ENCODE results near the gene SIPA1L3.
A peak's percentile ranks its signal among the peaks of the same experiment; 100 is the strongest.

SIPA1L3 gene

DNA sequence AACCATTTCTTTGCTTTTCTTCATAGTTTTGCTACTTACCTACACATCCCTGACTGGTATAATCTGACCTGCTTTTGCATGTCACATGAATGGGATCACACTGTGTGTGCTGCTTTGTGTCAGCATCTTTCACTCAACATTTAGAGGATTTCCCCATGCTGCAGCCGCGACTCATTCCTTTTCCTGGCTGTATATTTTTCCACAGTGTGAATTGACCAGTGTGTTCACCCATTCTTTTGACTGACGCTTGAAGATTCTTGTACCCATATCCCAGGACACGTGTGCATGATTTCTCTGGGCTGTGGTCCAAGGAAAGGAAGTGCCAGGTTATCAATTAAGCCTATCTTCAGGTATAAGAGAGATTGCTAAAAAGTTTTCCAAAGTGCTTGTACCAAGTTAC lies 198.6 kb downstream of the SIPA1L3 start:
- DNase-seq (ENCODE audit: low read depth in 2 of 2), result no peak

DNA sequence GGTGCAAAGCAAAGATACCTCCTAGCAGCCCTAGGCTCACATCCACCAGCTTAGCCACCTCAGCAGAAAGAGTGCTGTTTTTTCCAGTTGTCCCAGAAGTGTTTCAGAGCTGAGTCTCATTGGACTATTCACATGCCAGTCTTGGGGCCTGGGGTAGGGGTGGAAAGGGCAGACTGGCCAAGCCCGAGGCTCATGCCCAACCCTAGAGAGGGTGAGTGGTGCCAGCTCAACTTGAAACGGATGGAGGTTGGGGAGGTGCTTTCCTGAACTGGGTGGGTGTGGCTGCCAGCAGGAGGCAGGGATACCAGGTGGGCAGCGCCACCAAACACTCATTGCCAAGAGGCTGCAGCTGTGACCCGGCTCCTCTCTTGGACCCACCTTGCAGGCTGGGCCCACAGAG lies 200.1 kb downstream of the SIPA1L3 start:
- DNase-seq (ENCODE audit: low read depth in 2 of 2), result no peak

DNA sequence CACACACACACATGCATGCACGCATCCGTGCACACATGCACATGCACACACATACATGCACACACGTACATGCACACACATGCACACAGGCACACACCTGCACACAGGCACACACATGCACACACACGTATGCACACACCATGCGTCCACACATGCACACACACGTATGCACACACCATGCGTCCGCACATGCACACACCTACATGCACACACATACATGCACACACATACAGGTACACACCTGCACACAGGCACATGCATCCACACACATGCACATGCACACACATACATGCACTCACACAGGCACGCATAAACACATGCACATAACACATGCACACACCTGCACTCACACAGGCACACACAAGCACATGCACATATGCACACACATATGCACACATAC lies 204.9 kb downstream of the SIPA1L3 start:
- no peak for DNase-seq (ENCODE audit: low read depth in 2 of 2)

DNA sequence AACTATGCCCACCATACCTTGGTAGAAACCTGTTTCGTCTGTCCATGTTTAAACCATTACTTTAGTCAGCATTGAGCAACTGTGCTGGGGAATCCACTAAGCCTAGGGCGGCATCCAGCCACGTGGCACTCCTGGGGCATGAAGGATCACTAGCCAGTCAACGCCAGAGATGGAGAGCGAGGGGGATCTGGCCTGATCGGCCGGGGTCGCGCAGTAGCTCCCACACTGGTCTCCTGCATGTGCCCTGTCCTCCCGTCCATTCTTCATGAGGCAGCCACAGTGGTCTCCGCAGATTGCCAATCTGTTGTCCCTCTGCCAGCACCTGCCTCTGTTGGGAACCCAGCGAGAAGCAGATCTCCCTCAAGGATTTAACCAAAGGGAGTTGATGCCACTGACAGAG lies 207.6 kb downstream of the SIPA1L3 start:
- DNase-seq (ENCODE audit: low read depth in 2 of 2), result no peak

DNA sequence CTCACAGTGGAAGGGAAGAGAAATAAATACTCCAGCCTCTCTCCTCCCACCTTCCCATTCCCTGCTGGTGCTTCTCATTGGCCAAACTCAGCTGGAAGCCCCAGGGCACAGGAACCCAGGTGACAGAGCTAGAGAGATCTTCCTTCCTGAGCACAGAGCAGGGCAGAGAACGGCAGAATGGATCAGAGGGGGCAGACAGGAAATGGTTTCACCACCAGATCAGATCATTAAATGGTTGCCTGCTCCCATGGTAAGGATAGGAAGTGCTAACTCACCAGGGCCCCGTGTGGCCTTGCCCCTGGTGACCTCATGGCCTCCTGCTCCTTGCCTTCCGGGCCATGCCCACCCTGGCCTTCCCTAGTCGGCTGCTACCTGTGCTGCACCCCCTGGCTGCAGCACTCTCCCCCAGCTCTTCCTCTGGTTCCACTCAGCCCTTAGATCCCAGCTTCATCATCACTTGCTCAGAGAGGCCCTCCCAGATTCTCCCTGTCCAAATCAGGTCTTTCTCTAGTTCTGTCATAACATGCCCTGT lies 208.3 kb downstream of the SIPA1L3 start:
- DNase-seq (ENCODE audit: low read depth in 2 of 2), result no peak

DNA sequence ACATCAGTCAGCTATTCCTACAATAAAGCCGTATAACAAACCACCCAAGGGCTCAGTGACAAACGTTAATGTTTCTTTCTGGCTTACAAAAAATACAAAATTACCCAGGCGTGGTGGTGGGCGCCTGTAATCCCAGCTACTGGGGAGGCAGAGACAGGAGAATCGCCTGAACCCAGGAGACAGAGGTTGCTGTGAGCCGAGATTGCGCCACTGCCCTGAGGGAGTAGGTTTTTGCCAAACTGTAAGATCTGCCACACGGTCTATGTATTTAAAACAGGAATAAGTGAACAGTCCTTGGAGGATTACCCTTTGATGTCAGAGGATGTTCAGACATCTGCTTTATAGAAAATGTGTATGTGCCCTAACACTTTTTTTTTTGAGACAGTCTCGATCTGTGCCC lies 211.2 kb downstream of the SIPA1L3 start:
- DNase-seq (ENCODE audit: low read depth in 2 of 2), result no peak

DNA sequence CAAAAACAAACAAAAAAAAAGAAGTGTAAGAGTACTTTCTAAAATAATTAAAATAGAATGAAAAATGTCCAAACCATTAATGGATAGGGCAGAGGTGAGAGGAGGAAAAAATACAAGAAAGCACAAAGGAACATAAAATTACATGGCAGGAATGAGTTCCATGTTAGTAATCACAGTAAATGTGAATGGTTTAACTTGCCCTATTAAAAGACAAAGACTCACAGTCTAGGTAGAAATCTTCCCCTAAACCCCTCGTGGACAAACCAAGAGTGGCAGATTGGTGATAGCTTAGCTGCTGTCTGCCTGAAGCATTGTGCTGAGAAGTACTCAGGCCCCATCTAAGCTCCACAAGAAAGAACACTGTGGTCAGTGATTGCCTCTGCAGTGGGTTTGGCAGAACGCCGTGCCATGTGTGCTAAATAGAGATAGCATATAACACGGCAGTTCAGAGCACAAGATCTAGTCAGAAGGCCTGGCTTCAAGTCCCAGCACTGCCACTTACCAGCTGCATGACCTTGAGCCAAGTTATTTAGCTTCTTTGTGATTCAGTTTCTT lies 213.5 kb downstream of the SIPA1L3 start:
- DNase-seq (ENCODE audit: low read depth in 2 of 2), result no peak

DNA sequence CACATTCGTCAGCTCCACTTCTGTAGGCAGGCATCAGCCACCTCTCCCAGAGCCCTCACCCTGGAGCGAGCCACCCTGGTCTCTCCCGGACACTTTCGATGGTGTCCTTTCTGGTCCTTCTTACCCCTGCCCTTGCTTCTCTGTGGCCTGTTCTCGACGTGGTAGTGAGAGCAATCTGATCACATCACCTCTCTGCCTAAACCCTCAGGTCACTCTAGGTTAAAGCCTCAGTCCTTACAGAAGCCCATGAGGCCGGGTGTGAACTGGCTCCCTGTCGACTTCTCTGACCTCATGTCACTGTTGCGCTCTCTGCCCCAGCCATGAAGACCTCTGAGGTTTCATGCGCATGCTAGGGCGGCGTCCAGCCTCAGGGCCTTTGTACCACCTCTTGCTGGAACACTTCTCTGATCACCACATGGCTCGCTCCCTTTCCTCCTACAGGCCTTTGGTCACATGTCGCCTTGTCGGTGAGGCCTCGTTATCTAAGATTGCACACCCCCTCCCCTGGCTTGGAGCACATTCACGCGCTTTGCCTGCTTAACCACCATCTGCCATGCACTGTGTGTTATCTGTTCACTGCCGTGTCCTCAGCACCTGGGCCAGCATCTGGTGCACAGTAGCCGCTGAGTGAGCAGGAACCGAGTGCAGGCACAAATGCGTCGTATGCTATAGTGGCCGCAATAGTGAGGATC lies 215.5 kb downstream of the SIPA1L3 start:
- DNase-seq (ENCODE audit: low read depth in 2 of 2), result no peak

DNA sequence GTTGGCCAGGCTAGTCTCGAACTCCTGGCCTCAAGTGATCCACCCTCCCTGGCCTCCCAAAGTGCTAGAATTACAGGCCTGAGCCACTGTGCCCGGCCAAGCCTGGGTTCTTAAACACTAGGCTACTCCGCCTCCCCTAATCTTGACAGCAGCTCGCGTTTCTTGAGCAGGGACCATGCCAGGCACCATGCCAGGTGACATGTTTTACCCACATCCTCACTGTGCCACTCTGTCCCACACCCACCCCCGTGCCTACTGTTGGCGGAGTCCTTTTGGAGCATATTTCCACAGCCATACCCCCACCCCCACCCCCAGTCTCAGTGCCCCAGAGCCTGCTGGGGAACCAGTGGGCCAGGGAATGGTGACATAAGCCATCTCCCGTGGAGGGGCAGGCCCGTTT lies 218.2 kb downstream of the SIPA1L3 start:
- no peak for DNase-seq (ENCODE audit: low read depth in 2 of 2)

DNA sequence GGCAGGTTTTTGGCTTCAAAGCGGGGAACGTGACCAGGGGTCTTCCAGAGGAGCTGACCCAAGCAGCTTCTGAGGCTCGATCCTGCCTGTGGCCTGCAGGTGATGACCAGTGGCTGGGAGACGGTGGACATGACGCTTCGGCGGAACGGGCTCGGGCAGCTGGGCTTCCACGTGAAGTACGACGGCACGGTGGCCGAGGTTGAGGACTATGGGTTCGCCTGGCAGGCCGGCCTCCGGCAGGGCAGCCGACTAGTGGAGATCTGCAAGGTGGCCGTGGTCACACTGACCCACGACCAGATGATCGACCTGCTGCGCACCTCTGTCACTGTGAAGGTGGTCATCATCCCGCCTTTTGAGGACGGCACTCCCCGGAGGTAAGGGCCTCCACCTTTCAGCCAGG lies 223.4 kb downstream of the SIPA1L3 start:
- DNase-seq (ENCODE audit: low read depth in 2 of 2), result no peak

DNA sequence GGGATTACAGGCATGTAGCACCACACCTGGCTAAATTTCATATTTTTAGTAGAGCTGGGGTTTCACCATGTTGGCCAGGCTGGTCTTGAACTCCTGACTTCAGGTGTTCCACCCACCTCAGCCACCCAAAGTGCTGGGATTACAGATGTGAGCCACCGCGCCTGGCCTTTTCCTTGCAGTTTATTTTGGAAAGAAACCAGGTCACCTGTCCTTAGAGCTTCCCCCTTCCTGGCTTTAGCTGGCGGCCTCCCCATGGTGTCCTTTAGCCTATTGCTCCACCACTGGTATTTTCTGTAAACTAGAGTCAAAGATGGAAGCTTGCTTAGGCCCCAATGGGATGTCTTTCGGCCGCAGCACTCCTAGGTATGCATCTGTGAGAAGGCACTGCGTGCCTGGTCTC lies 225.8 kb downstream of the SIPA1L3 start:
- DNase-seq (ENCODE audit: low read depth in 2 of 2), result no peak

DNA sequence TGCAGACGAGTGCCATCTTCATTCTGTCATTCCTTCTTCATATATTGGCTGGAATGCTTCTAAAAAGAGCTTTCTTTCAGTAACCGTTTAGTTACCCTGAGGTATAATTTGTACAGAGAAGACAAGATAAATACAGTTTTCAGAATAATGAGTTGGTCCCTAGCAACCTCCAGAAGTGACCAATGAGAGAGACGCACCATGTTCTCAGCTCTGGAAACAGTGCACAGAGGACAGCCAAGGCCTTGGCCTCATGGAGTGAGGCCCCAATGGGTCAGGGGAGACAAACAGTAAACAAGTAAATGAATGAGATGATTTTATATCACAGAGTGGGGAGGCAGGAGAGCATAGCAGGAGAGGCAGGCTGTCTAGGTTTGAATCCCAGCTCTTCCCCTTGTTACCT lies 226.3 kb downstream of the SIPA1L3 start:
- DNase-seq (ENCODE audit: low read depth in 2 of 2), result no peak

DNA sequence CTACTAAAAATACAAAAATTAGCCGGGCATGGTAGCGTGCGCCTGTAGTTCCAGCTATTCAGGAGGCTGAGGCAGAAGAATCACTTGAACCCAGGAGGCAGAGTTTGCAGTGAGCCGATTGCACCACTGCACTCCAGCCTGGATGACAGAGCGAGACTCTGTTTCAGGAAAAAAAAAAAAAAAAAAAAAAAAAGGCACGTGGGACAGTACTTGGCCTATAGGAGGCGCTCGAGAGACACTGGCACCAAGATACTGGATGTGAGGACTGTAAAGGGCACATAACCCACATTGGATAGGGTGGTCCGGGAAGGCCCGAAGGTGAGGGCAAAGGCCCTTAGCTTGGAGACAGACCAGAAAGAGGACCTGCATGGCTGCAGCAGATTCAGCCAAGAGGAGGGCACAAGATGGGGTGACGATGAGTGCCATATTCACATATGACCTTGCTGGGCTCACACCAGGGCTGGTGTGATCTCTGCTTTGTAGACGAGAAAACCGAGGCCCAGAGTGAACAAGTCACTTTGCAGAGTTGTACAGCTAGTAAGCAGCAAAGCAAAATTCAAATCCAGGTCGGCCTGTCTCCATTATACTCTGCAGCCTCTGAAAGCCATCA lies 227.6 kb downstream of the SIPA1L3 start:
- DNase-seq (ENCODE audit: low read depth in 2 of 2), result no peak

DNA sequence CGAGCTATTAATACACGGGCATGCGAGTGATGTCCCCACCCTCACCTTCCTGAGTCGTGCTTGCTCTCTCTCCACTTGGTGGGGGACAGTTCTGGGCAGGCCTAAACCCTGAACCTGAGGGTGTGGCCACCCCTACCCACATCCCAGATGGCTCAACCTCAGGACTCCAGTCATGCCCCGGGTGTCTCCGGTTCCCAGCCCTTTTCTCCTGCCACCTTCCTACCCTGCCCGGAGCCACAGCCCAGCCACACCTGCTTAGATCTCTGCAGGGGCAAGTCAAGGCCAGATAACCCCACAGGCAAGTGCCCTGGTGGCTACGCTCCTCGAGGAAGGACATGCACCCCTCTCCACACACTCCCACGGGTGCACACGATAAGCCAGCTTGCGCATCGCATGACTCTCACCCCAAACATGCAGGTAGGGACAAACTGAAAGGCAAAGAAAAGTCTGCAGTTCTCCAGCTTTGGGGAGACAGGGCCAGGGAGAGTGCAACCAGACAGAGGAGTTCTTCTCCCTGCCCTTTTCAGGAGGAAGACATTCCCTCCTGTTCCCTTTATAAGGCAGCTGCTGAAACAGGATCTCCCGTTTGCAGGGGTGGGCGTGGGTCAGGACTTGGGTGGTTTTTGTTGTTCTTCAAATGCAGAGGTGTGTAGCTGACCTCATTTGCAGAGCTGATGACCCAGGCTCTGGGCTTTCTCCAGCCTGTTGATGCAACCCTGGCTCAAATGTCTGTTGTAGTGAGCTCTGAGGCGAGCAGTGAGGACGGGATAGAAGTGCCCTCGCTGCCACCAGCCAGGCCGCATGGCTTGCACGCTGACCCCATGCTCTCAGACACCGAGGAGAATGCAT lies 228.4 kb downstream of the SIPA1L3 start:
- no peak for DNase-seq (ENCODE audit: low read depth in 2 of 2)

DNA sequence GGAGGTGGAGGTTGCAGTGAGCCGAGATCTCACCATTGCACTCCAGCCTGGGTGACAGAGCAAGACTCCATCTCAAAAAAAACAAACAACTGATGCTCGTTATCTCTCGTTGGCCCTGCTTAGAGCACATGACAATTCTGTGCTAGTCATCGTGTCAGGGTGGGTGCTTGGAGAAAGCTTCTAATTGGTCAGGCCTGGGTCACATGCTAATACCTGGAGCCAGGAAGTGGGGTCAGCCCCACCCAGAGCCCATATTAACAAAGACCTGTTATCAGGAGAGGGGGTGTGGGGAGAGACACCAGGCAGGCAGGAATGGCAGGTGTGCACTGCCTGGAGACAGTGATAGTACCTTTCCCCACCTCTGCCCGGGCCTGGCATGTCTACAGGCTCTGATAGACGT lies 232.1 kb downstream of the SIPA1L3 start:
- no peak for DNase-seq (ENCODE audit: low read depth in 2 of 2)

DNA sequence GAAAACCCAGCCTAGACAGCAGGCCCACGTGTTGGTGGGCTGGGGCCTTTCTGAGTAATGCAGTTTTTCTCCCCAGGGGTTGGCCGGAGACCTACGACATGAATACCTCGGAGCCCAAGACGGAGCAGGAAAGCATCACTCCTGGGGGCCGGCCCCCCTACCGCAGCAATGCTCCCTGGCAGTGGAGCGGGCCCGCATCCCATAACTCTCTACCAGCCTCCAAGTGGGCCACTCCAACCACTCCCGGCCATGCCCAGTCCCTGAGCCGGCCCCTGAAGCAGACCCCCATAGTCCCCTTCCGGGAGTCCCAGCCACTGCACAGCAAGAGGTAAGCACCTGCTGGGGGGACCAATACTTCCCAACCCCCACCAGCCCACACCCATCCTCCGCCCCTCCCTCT lies 234.1 kb downstream of the SIPA1L3 start:
- DNase-seq (ENCODE audit: low read depth in 2 of 2), result no peak

DNA sequence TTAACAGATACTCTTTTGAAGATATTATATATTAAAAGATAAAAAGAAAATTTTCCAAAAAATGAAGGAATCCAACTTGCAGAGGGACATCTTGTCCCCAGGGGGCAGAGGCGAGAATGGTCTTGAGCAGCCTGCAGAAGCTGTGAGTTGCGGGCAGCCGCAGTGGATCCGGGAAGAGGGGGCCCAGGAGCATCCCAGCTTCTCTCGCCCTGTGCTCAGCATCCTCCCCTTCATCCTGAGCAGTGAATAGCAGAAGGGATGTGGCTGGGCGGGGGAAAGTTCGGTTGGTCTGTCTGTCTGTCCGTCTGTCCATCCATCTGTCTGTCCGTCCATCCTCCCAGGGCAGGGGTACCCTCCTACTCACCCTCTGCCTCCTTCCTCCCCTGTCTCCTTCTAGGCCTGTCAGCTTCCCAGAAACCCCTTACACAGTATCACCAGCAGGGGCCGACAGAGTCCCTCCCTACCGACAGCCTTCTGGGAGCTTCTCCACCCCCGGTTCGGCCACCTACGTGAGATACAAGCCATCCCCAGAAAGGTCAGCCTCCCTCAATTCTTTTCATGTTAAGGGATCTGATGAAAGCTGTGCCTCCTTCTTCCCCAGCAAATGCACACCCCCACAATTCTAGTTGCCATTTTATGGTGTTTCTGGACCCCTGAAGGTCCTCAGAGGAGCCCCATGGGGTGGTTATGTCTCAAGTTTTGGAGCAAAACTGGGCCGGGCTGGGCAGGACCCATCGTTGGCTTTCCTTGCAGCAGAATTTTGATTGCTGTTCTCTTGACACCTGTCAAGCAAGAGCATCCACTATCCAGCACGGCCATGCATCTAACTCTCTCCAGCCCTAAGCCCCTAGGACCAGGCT lies 235.4 kb downstream of the SIPA1L3 start:
- peak; percentile 2 to 18 for DNase-seq (ENCODE audit: low read depth in 2 of 2)

DNA sequence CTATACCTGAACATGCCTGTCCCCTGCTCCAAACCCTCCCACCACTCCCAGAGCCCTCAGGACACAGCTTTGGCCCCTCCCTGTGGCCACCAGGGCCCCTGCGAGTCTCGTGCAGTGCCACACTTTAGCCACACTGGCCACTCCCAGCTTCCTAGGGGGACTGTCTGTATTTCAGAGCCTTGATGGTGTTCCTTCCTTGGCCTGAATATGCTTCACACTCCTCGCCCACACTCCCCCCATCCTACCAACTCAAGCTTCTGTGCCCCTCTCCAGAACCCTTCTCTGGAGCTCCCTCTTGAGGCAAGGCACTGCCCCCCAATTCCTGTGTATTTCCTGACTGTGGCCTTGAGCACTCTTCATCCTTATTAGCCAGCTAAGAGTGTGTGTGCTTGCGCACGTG lies 236.8 kb downstream of the SIPA1L3 start:
- DNase-seq (ENCODE audit: low read depth in 2 of 2), result no peak

DNA sequence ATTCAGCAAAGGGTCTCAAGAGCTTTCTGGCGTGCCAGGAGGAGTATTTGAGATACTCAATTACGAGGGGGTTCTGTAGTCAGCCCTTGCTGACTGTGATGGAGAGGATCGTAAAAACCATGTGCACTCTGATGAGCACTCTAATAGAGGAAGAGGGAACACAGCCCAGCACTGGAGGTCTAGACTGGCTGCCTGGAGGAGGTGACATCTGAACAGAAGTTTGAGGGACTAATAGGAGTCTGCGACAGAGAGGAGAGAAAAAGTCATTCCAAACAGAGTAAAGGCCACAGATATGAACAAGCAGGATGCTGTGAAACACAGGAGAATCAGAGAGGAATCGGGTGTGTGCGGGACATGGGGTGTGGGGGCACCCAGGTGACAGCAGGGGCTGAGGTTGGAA lies 237.7 kb downstream of the SIPA1L3 start:
- DNase-seq (ENCODE audit: low read depth in 2 of 2), result no peak

DNA sequence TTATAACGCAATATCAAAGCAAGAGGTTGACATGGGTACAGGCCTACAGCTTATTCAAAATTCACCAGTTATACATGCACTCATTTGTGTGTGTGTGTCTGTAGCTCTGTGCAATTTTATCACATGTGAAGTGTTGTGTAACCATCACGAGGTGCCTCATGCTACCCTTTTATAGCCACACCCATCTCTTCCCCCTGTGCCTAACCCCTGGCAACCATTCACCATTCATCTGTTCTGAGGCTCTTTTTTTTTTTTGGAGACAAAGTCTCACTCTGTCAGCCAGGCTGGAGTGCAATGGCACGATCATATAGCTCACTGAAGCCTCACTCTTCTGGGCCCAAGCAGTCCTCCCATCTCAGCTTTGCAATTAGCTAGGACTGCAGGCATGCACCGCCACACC lies 238.6 kb downstream of the SIPA1L3 start:
- DNase-seq (ENCODE audit: low read depth in 2 of 2), result no peak

DNA sequence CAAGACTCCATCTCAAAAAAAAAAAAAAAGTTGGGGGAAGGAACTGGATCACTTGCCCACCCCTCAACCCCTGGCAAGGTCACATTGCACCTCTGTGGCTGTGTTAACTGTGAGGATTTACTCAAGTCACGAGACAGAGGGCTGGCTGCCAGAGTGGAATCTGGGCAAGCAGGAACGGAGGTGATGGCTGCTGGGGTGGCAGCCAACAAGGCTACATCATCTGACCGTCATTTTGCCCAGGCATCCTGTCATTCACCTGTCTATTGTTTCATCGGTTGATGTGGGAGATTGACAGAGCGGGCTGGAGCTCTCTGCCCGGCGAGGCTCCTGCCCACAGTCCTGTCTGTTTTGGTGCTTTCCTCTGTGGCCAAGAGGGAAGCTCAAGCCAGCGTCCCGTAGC lies 241.3 kb downstream of the SIPA1L3 start:
- DNase-seq (ENCODE audit: low read depth in 2 of 2), result no peak

DNA sequence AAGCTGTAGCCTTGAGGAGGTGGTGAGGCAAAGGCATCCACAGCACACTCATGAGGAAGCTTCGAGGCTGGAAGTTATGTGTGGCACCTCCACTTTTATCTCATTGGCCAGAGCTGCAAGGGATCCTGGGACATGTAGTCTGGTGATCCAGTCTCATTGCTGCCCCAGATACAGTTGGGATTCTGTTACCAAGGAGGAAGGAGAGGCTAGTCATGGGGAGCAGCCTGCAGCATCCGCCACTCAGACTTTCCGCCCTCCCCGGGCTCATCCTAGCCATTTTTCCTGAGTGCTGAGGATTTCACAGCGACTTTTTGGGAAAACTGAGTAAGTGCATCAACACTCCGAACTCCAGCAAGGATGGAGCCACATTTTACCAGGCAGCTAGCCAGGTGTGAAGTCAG lies 242.7 kb downstream of the SIPA1L3 start:
- DNase-seq (ENCODE audit: low read depth in 2 of 2), result no peak

Measured in stimulated activated CD8-positive, alpha-beta memory T cell treated with anti-CD3 and anti-CD28 coated beads, Interleukin-15, amount 100 ng/mL, for 4 hours (primary cell).